ENCODE data around the gene NTN1.

The NTN1 gene

GRCh38 chr17:9259419-9259818 lies 238.1 kb downstream of the NTN1 start:
- no peak overlapping the region for H3K4me3 ChIP-seq (ENCODE audit: low read length)
- H3K27me3 ChIP-seq (ENCODE audit: control insufficient read depth, low read length), result no peaks in the 10 kb centered on the region
- H3K9me2 ChIP-seq (replicated peaks; ENCODE audit: control insufficient read depth, low read length), result no peaks in the 10 kb centered on the region
- no peaks in the 10 kb centered on the region for H3K36me3 ChIP-seq (ENCODE audit: control insufficient read depth, low read length)
- no peak overlapping the region for H3K4me2 ChIP-seq (ENCODE audit: low read length)
- 0 out of 2 replicates have a peak, but pooled peaks cover 5% of the 10 kb centered on the region for H4K20me1 ChIP-seq (ENCODE audit: control insufficient read depth, insufficient read depth, low read depth, low read length)
- H3K79me2 ChIP-seq (ENCODE audit: control insufficient read depth, low read length), result no peaks in the 10 kb centered on the region
- H3F3A ChIP-seq (ENCODE audit: control insufficient read depth, insufficient read depth), result no peaks in the 10 kb centered on the region
- no peak for TF ChIP-seq CTCF (IDR thresholded peaks at IDR 0.05; ENCODE audit: low read depth, low read length, poor library complexity, severe bottlenecking)
- TF ChIP-seq EZH2phosphoT487 (IDR thresholded peaks at IDR 0.05; ENCODE audit: borderline replicate concordance, low read length), result no peak
- H3K9me3 ChIP-seq (ENCODE audit: control insufficient read depth, insufficient read depth, low read length), result no peaks in the 10 kb centered on the region
- H3K4me1 ChIP-seq (ENCODE audit: control insufficient read depth, low read length), result peaks cover 24% of the 10 kb centered on the region
- no peak overlapping the region for H3K27ac ChIP-seq (ENCODE audit: low read depth, low read length)

- Histone ChIP-seq H3K4me1 (ENCODE audit: control insufficient read depth, low read length) (peaks cover 15% of the 10 kb centered on the region), H3K36me3 (ENCODE audit: control insufficient read depth, low read length) (no peaks in the 10 kb centered on the region), H3F3A (ENCODE audit: control insufficient read depth, insufficient read depth) (no peaks in the 10 kb centered on the region), H3K79me2 (ENCODE audit: control insufficient read depth, low read length) (no peaks in the 10 kb centered on the region), H3K27me3 (ENCODE audit: control insufficient read depth, low read length) (no peaks in the 10 kb centered on the region), H3K4me3 (ENCODE audit: low read length) (no peak overlapping the region), H3K4me2 (ENCODE audit: low read length) (no peak overlapping the region), H3K27ac (ENCODE audit: low read depth, low read length) (no peak overlapping the region), H3K9me2 (replicated peaks; ENCODE audit: control insufficient read depth, low read length) (no peaks in the 10 kb centered on the region), H4K20me1 (ENCODE audit: control insufficient read depth, insufficient read depth, low read depth, low read length) (no peaks in the 10 kb centered on the region), H3K9me3 (ENCODE audit: control insufficient read depth, insufficient read depth, low read length) (no peaks in the 10 kb centered on the region)
- TF ChIP-seq CTCF (IDR thresholded peaks at IDR 0.05; ENCODE audit: low read depth, low read length, poor library complexity, severe bottlenecking) (no peak), EZH2phosphoT487 (IDR thresholded peaks at IDR 0.05; ENCODE audit: borderline replicate concordance, low read length) (no peak)
These were observed 240.0 kb downstream of the NTN1 start for GRCh38 chr17:9261081-9262012.

- Histone ChIP-seq H3K79me2 (ENCODE audit: control insufficient read depth, low read length) (no peaks in the 10 kb centered on the region), H3K4me3 (ENCODE audit: low read length) (no peak overlapping the region), H3K9me3 (ENCODE audit: control insufficient read depth, insufficient read depth, low read length) (no peaks in the 10 kb centered on the region), H3K4me2 (ENCODE audit: low read length) (no peak overlapping the region), H4K20me1 (ENCODE audit: control insufficient read depth, insufficient read depth, low read depth, low read length) (no peaks in the 10 kb centered on the region), H3K27me3 (ENCODE audit: control insufficient read depth, low read length) (no peaks in the 10 kb centered on the region), H3K27ac (ENCODE audit: low read depth, low read length) (no peak overlapping the region), H3K36me3 (ENCODE audit: control insufficient read depth, low read length) (no peaks in the 10 kb centered on the region), H3K4me1 (ENCODE audit: control insufficient read depth, low read length) (no peaks in the 10 kb centered on the region), H3F3A (ENCODE audit: control insufficient read depth, insufficient read depth) (no peaks in the 10 kb centered on the region), H3K9me2 (replicated peaks; ENCODE audit: control insufficient read depth, low read length) (no peaks in the 10 kb centered on the region)
- TF ChIP-seq EZH2phosphoT487 (IDR thresholded peaks at IDR 0.05; ENCODE audit: borderline replicate concordance, low read length) (no peak), CTCF (IDR thresholded peaks at IDR 0.05; ENCODE audit: low read depth, low read length, poor library complexity, severe bottlenecking) (no peak)
These were observed 244.8 kb downstream of the NTN1 start for GRCh38 chr17:9266031-9266680.

Measured in DOHH2 (cell line).